Activated CD4-positive, alpha-beta T cell treated with anti-CD3 and anti-CD28 coated beads, Interleukin-2, Interleukin-4, amounts not matched to agents 100 ng/mL and 50 ng/mL, durations not matched to agents 16 hours and 8 hours (primary cell): ENCODE measurements around the gene SMIM12.
"Not testable (repeated sequence)": the region's sequence is repeated elsewhere in the genome, so short reads cannot be mapped to it uniquely, and the experiment has no call there.

ENCODE experiments used
- DNase-seq: peaks from one replicate; pipeline ENCODE4 v3.0.0-alpha.2; 2020; ENCODE audit warnings: low spot score

Gene SMIM12

DNA sequence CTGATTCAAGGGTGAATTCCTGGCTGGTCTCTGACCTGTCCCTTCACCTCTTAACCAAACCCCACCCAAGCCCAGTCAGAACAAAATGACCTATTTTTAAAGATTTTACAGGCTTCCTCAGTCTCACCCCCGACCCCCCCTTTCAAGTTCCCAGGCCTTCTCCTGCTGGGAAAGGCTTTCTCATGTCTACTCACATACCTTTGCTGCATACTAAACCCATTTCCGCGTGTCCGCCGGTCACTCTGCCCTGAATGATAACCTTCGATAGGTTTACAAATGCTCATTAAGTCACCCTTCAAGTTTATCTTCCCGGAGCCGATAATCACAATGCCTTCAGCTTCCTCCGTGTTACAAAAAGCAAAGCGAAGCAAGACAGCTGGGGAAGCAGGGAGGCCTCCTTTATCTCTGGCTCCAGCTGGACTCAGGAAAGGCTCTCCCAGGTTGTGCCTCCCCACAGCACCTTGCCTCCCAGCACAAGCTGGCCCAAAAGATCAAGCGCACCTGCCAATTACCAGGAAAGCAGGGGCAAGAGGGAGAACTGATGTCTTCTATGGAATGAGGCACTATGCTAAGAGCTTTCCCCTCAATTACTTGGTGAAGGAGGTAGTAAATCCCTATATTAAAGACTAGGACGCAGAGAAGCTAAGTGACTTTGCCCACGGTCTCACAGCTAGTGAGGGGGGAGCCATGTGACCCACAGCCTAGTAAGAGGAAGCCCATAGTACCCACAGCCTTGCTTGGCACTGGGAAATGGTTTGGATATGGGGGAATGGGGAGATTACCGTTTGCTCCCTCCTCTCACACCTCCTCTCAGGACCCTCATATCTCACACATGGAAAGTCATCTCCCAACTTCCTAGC is 15.9 kb downstream of the SMIM12 start:
- DNase-seq, result no peak

DNA sequence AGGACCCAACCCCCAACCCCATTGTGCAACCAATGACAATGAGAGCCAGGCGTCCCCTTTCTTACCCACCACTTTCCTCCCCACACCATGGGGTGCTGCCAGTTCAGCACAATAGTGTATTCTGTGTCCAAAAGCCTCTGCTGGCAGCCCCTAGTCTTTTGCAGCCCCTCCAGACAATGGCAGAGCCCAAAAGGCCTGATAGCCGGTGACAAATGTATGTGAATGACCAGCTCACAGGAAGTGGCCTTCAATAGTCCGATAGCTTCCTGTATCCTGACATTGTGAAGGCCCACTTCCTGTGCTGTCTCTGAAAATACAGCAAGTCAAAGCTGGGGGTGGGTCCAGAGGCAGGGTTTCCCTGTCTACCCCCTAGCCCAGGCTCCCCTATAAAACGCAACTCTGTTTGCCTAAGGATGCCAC is 16.6 kb downstream of the SMIM12 start:
- DNase-seq, result no peak

DNA sequence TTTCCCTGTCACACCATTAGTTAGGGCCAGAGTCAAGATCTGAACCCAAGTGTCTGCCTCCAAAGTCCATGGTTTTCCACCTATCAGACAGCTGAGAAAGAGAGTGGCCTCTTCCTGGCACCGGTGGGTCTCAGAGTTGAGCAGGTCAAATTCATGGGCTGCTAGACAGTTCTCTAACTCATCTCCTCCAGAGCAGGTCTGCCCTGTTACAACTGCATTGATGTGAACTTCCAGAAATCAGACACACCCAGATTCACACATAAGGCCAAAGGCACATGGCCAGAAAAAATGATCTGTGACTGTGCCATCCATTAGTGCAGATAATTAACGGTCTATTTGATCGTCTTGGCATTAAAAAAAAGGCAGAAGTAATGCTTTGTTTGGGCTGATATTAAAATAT is 17.5 kb downstream of the SMIM12 start:
- DNase-seq, result no peak

DNA sequence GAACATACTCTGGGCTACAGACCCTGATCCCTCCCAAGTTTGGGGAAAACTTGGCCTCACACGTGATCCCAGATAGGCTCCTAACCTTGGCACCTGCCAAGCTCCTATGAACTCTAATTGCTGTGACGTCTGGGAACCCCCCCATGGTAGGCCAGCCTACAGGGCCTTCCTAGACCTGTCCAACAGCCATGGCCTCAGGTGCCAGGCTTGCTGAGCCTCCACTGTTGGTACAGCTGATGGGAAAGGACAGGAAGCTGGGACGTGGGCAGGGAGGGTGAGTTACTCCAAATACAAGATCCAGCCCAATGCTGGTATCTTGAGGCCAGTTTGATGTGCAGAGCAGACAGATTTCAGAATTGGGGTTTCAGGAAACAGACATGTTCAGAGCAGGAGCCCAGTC is 19.1 kb downstream of the SMIM12 start:
- no peak for DNase-seq

DNA sequence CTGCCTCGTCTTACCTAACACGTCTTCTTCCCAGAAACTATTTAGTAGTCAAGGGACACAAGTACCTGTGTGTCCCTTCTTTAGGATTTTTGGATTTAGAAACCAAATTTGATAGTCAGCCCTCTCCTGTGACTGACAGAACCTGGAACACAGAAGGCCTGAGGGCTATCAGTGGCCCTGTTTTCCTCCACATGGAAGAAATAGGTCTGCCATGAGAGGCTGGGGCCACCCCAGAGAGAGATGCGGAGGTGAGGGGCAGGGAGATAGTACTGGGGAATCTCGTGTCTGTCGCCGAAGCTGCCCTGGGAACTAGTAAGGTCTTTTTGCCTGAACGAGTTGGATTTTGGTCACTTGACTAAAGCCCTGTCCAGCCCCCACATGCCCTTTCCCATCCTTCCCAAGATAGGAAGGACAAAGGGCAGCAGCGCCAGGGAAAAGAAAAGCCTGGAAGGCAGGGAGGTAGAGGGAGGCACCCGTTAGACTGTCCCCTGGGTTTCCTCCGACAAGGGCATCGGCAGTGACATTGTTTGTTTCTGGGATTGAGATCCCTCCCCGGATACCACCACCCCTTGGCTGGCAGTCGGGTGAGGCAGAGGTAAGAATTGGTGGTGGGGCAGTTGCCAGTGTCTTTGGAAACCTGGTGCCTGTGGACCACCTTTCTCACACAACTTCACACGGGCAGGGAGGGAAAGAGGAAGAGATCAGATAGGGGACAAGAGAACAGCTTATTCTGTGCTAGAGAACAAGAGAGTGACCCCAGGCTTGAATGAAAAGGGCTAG is 19.8 kb downstream of the SMIM12 start:
- no peak for DNase-seq

DNA sequence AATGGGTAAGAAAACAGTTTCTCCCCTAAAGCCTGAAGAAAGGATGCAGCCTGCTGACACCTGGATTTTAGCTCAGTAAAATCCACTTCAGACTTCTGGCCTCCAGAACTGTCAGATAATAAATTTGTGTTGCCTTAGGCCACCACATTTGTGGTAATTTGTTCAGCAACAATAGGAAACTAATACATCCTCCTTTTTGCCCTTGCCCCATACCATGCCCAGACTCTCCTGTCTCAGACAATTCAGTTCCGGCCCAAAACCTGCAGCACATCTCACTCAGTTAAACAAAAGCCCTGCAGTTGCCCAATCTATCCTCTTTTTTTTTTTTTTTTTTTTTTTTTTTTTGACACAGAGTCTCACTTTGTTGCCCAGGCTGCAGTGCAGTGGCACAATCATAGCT is 25.8 kb downstream of the SMIM12 start:
- DNase-seq, result no peak

DNA sequence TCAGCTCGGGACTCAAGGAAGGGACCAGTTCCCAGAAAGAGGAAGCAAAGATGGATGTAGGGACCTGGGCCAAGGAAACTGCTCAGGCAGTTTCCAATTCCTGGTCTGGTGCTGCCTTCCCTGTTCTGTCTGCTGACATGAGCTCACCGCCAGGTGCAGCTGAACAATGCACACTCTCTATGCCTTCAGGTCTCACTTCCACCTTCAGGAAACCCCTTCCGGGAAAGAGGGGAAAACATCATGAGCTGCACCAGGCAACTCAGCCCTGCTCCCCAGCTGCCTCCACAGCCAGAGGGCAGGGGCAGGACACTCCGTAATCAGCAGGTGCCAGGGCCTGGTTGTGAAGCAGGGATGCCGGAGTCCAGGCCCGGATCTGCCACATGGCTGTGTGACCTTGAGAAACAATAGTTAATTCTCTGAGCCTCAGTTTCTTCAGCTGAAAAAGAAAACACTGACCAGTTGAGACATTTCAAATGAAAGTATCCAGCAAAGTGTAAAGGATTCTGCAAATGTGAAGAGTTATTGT is 27.8 kb downstream of the SMIM12 start:
- no peak for DNase-seq

DNA sequence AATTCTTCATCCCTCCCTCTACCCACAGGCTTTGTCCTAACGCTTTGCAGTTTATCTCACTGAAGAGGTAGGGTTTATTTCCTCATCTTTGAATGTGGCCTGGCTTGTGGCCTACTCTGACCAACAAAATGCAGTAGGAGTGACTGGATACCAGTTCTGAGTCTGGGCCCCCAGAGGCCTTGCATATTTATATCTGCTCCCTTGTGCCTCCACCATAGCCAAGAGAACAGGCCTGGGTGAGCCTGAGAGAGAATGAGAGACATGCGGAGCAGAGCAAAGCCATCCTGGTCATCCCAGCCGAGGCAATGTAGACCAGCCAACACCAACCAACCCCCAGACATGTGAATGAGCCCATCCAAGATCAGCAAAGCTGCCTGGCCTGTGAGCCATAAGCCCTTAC is 30.3 kb downstream of the SMIM12 start:
- DNase-seq, result no peak

DNA sequence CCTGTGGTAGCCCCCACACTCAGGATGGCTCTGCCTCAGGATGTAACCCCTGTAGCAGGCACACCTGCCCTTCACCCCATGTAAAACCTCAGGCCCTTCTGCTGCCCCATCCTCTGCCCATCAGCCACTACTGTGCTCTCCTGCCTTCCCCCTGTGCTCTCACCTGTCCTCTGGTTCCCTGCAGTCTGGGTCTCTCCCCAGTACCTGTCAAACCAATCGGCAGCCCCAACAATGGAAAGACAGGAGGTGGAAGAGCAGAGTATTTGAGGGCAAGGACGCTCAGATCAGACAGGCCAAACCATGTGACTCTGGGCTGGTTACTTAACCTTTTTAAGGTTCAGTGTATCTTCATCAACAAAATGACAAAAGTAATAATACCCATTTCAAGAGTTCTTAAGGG is 30.9 kb downstream of the SMIM12 start:
- no peak for DNase-seq

DNA sequence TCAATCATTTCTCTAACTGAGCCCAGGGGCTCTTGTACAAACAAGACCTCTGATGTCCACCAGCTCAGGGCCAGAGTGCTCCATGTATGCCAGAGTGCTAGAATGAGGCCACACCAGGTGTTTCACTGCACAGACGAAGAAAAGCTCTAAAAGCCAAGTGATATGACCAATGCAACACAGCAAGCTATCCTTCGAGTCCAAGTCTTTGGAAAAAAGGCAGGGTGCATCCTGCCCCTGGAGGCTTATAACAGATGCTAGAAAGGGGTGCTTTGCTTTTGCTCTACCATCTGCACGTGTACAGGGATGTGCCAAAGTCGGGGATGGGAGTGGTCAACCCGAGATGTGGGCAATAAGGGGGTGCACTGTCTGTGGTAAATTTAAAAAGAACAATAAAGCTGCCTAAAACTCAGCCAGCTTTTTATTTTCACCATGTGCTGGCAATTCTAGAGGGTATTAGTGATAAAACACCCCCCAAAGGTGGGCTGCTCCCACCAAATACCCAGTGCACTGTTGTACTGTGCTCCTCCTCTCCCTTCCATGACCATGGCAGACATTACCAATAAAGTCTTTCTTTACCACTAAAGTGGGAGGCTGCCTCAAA is 32.1 kb downstream of the SMIM12 start:
- DNase-seq, result no peak

DNA sequence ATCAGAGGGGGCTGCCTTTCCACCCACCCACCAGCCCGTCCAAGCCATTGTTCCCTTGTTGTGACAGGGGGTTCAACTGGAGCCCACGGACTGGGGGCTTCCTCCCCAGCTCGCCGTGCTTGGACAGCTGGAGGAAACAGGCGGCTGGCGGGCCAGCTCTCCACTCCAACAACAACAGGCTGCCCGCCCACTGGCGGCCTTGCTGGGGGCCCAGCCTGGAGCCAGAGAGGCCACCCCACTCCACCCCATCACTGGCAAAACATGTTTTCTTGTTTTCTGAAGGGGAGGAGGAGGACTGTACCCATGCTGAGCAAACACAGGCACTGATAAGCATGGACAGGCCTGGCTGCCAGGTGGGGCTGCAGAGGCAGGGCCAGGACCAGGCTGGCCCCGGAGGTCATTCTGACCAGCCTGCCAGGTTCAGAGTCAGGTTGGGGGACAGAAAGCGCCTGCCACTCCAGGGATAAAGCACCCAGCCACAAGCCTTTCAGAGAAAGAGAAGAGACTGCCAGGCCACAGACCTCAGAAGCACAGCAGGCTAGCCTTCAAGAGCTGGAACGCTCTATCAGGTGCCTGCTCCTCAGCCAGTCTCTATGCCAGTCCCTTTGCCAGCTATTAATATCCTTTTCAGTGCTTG is 34.0 kb downstream of the SMIM12 start:
- no peak for DNase-seq

DNA sequence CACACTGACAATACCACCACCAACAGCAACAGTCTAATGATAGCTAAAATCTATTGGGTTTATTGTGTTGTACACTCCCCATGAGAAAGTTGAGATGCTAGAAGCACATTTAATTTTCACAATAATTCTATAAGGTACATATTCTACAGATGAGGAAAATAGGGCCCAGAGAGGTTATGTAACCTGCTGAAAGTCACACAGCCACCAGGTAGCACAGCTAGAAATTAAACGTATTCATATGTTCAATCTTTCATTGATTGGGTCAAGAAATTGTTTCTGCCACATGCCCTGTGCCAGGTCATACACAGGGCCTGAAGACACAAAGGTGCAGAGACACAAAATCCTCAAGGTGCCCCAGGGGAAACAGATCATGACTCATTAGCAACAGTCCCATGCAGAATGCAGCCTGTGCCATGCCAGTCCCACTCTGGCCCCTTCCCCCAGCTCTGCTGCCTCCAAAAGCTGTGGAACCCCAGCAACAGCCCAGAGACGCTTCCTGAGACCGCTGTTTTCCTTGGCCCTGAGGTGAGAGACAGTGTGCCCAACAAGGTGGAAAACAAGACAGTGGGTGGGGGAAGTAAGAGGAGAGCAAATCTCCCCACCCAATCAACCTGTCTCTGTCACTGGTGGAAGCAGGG is 34.6 kb downstream of the SMIM12 start:
- no peak for DNase-seq

DNA sequence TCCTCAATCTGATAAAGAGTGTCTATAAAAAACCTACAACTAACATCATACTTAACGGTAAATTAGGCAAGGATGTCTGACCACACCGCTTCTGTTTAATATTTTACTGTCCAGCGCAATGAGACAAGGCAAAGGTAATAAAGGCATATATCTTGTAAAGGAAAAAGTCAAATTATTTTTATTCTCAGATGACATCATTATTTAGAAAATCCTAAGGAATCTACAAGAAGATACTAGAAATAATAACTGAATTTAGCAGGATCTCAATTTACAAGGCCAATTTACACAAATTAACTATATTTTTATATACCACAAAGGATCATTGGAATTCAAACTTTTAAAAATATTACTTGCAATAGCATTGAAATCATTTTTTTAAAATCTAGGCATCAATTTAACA is 37.3 kb downstream of the SMIM12 start:
- no peak for DNase-seq

DNA sequence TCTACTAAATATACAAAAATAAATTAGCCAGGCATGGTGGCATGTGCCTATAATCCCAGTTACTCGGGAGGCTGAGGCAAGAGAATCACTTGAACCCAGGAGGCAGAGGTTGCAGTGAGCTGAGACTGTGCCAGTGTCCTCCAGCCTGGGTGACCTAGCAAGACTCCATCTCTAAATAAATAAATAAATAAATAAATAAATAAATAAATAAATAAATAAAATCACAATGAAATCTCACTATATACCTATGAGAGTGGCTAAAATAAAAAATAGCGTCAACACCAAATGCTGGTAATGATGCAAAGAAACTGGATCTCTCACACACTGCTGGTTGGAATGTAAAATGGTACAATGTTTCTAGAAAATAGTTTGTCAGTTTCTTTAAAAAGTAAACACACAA is 40.7 kb downstream of the SMIM12 start:
- DNase-seq, result not testable (repeated sequence)

DNA sequence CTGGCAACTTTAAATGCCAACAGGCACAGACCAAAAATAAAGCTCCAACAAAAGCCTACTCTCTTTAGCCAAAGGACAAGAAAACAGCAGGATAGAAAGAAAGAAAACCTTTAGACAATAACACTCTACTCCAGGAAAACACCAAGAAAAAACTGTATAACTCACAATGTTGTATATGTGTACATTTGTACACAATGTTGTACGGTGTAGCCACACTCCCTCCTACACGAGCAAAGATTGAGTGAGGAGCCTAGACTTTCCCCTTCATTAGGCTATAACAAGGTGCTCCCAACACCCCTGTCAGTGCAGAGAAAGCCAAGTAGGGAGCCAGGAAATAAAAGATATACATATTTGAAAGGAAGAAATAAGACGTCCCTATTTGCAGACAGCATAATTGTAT is 42.8 kb downstream of the SMIM12 start:
- DNase-seq, result no peak

DNA sequence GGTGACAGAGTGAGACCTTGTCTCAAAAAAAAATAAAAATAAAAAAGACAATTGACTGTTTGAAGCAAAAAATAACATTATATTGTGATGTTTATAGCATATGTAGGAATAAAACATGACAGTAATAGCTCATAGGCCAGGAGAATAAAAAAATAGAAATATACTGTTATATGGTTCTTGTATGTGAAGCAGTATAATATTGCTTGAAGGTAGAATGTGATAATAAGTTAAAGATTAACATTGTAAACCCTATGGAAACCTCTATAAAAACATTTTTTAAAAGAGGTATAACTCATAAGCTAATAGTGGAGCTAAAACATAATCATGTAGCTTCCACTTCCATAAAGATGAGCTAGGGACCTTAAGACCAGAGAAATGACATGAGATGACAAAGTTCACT is 43.2 kb downstream of the SMIM12 start:
- no peak for DNase-seq

DNA sequence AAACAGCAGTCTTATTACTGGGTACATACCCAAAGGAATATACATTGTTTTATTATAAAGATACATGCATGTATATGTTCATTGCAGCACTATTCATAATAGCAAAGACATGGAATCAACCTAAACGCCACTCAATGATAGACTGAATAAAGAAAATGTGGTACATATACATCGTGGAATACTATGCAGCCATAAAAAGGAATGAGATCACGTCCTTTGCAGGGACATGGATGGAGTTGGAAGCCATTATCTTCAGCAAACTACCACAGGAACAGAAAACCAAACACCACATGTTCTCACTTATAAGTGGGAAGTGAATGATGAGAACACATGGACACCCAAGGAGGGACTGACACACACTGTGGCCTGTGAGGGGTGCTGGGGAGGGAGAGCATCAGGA is 48.8 kb downstream of the SMIM12 start:
- DNase-seq, result not testable (repeated sequence)

DNA sequence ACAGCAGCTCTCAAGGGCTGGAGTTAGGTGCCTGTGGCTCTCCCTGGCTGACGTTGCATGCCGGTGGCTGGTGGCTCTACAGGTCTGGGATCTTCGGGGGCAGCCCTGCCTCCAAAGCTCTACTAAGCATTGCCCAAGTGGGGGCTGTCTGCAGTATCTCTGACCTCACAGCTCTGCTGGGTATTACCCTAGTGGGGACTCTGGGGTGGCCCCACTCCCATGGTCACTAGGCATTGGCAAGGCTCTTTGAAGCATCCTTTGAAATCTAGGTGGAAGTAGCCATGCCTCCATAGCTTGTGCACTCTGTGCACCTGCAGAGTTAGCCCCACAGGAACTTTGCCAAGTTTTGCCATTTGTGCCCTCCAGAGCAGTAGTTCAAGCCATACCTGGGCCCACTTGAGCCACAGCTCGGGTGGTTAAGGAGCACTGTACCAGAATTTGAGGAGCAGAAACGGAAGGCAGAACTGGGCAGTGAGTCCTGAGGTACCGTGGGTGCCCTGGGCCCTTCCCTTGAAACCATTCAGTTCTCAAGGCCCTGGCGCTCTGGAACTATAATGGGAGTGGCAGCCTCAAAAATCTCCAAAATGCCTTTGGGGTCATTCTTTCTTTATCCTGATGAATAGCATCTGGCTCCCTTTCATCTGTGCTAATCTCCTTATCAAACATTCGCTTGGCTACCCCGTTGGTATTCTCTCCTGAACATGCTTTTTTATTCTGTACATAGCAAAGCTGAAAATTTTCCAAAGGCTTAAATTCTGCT is 51.3 kb downstream of the SMIM12 start:
- no peak for DNase-seq

DNA sequence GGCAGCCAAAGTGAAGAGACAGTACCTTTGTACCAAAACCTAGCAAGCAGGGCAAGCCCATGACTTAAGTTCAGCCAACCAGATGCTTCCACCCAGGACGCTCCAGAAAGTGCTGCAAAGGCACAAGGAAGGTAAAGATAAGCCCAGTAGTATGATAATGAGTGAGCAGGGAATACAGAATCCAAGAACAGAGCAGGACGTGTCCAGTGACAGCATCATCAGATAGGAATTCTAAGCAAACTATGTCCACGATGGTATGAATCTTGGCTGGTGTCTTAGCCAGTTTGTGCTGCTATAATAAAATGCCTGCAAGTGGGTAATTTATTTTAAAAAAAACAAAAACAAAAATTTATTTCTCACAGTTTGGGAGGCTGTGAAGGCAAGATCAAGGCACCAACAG is 53.2 kb downstream of the SMIM12 start:
- DNase-seq, result no peak

DNA sequence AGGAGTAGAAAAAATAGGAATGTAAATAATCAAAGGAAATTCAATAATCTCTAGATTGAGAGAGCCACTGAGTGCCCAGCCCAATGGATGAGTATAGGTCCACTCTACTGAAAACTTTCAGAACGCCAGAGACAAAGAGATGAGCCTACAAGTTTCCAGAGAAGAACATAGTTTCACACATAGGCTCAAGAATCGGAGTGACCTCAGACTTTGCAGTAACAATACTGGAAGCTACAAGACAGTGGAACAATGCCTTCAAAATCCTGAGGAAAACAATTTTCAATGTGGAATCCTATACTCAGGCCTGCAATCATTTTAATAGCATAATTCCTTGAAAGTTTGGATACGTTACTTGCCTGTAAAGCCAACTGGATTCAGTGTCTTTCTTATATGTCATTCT is 55.8 kb downstream of the SMIM12 start:
- DNase-seq, result no peak
